Stimulated activated CD4-positive, alpha-beta T cell treated with anti-CD3 and anti-CD28 coated beads, Interleukin-12 subunit alpha, Interleukin-12 subunit beta, amount 100 ng/mL, for 4 hours (primary cell): ENCODE data around the gene SWSAP1.

Experiments used
- DNase-seq: peaks from one replicate; pipeline ENCODE4 v3.0.0-alpha.2; 2020

The SWSAP1 gene

GRCh38 chr19:11355160-11356073 lies 19.0 kb upstream of the SWSAP1 start, which contains the start of gene PLPPR2:
Gene PLPPR2, plus strand, starts transcription at chr19:11355432. Its CDS starts 2,242 bp downstream, at chr19:11357674.
- DNase-seq: peak; percentile 79

GRCh38 chr19:11356074-11356397 lies 18.4 kb upstream of the SWSAP1 start:
- no peak for DNase-seq

- DNase-seq: no peak
Measured at GRCh38 chr19:11356676-11357550, 17.6 kb upstream of the SWSAP1 start.

- DNase-seq: no peak
Measured at GRCh38 chr19:11359421-11359820, 15.0 kb upstream of the SWSAP1 start.

- no peak for DNase-seq
Measured at GRCh38 chr19:11361037-11361770, 13.3 kb upstream of the SWSAP1 start.

- no peak for DNase-seq
Measured at GRCh38 chr19:11361771-11362731, 12.4 kb upstream of the SWSAP1 start.

- no peak for DNase-seq
Measured at GRCh38 chr19:11363881-11364280, 10.6 kb upstream of the SWSAP1 start.

- no peak for DNase-seq
Measured at GRCh38 chr19:11364296-11364904, 10.1 kb upstream of the SWSAP1 start.

GRCh38 chr19:11364935-11365334 lies 9.5 kb upstream of the SWSAP1 start:
- DNase-seq: no peak

DNA sequence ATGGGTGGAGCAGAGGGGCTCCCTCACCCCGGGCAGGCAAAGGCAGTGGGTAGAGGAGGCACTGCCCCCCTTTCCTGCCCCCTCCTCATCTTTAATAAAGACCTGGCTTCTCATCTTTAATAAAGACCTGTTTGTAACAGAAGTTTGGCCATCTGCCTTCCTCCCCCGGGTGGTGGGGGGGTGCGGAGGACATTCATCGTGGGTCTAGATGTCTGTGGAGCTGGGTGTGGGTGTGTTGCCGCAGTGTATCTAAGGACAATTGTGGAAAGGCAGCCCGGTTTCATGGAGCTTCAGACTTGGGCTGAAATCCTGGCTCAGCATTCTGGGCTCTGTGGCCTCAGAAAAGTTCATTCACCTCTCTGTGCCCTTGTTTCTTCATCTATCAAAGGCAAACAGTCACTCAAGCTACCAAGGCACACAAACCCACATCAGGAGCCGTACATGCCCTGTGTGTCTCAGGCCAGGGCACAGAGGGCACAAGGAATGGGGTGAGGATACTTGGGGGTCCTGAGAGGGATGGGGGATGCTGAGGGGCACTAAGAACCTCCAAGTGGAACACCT lies 8.8 kb upstream of the SWSAP1 start:
- DNase-seq: no peak

DNA sequence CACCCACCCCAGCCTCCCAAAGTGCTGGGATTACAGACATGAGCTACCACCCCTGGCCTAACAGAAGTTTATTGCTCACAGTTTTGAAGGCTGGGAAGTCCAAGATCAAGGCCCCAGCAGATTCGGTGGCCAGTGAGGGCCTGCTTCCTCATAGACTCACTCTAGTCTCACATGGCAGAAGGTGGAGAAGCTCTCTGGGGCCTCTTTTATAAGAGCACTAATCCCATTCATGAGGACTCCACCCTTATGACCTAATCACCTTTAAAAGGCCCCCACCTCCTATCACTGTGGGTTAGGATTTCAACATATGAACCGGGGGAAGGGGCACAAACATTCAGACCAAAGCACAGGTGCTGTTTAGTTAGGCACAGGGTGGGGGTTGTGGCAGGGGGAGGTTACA lies 6.9 kb upstream of the SWSAP1 start:
- no peak for DNase-seq

GRCh38 chr19:11370744-11371143 lies 3.7 kb upstream of the SWSAP1 start:
- DNase-seq: no peak

GRCh38 chr19:11373166-11373884 lies 1.1 kb upstream of the SWSAP1 start:
- no peak for DNase-seq

GRCh38 chr19:11373885-11374432 lies 507 bp upstream of the SWSAP1 start:
- DNase-seq: no peak

DNA sequence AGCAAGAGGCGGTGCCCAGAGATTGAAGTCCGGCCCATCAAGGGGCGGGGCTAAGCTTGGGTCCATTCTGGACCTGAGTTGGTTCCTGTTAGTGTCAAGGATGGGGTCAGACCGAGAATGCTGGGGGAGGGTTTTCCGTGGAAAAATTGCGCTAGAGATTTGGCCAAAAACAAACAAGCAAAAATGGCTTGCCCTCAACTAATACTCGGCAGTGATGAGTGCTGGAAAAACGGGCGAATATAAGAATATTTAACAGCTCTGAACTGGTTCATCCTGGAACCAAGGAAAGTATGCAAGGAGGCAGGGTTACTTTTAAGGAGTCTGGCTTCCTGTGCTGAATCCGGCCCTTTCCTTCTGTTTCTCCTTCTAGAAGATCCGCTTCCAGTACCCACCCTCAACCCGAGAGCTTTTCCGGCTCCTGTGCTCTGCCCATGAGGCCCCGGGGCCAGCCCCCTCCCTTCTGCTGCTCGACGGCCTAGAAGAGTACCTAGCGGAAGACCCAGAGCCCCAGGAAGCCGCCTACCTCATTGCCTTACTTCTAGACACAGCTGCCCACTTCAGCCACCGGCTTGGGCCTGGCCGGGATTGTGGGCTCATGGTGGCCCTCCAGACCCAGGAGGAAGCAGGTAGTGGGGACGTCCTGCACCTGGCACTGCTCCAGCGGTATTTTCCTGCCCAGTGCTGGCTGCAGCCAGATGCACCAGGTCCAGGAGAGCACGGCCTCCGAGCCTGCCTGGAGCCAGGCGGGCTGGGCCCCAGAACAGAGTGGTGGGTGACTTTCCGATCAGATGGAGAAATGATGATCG lies 880 bp downstream of the SWSAP1 start:
- peak; percentile 56 for DNase-seq

- DNase-seq: no peak
Measured at GRCh38 chr19:11377237-11377636, 2.8 kb downstream of the SWSAP1 start.

DNA sequence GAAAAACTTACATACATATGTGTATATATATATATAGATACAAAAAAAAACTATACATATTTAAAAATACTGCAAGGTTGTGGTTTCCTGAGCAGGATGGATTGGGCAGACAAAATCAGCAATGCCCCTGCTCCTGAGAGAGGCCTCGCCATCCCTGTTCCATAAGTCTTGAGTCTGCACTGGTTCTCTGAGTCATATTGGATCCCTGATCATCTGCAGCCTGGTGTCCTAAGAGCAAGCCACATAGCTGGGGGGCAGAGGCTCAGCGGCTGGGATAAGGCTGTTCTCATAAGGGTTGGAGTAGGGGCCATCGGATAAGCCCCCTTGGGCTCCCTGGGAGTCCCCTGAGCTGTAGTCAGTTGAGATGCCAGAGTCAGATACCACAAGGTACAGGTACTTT lies 3.3 kb downstream of the SWSAP1 start:
- DNase-seq: no peak

- DNase-seq: no peak
Measured at GRCh38 chr19:11378319-11379189, 4.1 kb downstream of the SWSAP1 start.
